Measurements from ENCODE around the gene RASSF7. TPM values are rescaled to one million over a fixed set of nuclear protein-coding genes. Genes with fewer than 3 reads are reported as not detected.

RASSF7 gene
- polyA plus RNA-seq, 1 of the 3 experiments (the other 2 are of a cell fraction): 19.8 TPM

DNA sequence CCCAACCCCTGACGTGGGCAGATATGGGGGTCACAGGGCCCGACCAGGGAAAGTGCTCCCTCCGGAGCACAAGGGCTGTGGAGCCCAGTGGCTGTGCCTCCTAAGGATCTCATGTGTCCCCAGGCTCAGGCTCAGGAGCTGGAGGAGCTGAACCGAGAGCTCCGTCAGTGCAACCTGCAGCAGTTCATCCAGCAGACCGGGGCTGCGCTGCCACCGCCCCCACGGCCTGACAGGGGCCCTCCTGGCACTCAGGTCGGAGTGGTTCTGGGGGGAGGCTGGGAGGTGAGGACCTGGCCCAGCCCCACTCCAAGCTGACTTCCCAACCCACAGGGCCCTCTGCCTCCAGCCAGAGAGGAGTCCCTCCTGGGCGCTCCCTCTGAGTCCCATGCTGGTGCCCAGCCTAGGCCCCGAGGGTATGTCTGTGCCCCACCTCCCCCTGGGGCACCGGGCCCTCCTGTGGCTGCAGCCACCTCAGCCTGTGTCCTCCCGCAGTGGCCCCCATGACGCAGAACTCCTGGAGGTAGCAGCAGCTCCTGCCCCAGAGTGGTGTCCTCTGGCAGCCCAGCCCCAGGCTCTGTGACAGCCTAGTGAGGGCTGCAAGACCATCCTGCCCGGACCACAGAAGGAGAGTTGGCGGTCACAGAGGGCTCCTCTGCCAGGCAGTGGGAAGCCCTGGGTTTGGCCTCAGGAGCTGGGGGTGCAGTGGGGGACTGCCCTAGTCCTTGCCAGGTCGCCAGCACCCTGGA lies 2.5 kb downstream of the RASSF7 start:
- Histone ChIP-seq H3K9me3 (no peaks in the 10 kb centered on the region), H3K27ac (ENCODE audit: low read depth in 2 of 2, low read length in 1 of 2) (no peak overlapping the region), H3K27me3 (ENCODE audit: insufficient read depth) (no peaks in the 10 kb centered on the region), H2AFZ (ENCODE audit: low read depth) (no peak overlapping the region), H3K4me3 (ENCODE audit: low read depth in 2 of 2, low read length in 1 of 2) (no peak overlapping the region), H3F3A (replicated peaks; ENCODE audit: insufficient read depth) (peaks cover 6% of the 10 kb centered on the region), H3K36me3 (replicated peaks in 1 of 2; ENCODE audit: control insufficient read depth in 1 of 2, insufficient read depth in 2 of 2, low read length in 1 of 2) (no peaks in the 10 kb centered on the region), H4K20me1 (ENCODE audit: insufficient read depth) (no peaks in the 10 kb centered on the region), H3K4me1 (ENCODE audit: control insufficient read depth in 1 of 2, insufficient read depth in 2 of 2, low read depth in 1 of 2, low read length in 1 of 2) (peaks cover 4 to 34% of the 10 kb centered on the region in 2 experiments; a peak in 2 of 4 replicates), H3K9ac (no peak overlapping the region), H3K4me2 (no peak overlapping the region), H3K79me2 (ENCODE audit: insufficient read depth) (peaks cover 11% of the 10 kb centered on the region; the same call in 1 of the 2 replicates), H3K9me2 (no peaks in the 10 kb centered on the region)
- ChIA-PET POLR2A (interaction anchor here (0.9 to 1.9 kb wide), 2 partner anchors 12 to 133 kb away, joined by 3 to 14 read pairs; no protein-coding TSS in a partner anchor), CTCF (interaction anchor here (6.8 kb wide), 1 partner anchor 8 kb away, joined by 41 read pairs; no protein-coding TSS in a partner anchor)
- DNase-seq: no peak
- TF ChIP-seq PBX3 (IDR thresholded peaks at IDR 0.05): no peak
- WGBS (ENCODE audit: low lambda C conversion rate): 82% methylated on average over 2 of the region's 18 CpGs

GRCh38 chr11:563812-564578 lies 3.2 kb downstream of the RASSF7 start:
- Histone ChIP-seq H3K27ac (ENCODE audit: low read depth in 2 of 2, low read length in 1 of 2) (no peak overlapping the region), H3K4me3 (ENCODE audit: low read depth in 2 of 2, low read length in 1 of 2) (no peak overlapping the region), H3K9me2 (no peaks in the 10 kb centered on the region), H3K4me2 (no peak overlapping the region), H4K20me1 (ENCODE audit: insufficient read depth) (no peaks in the 10 kb centered on the region), H2AFZ (ENCODE audit: low read depth) (no peak overlapping the region), H3K79me2 (ENCODE audit: insufficient read depth) (peaks cover 11% of the 10 kb centered on the region; the same call in 1 of the 2 replicates), H3K9me3 (no peaks in the 10 kb centered on the region), H3F3A (replicated peaks; ENCODE audit: insufficient read depth) (peaks cover 6% of the 10 kb centered on the region), H3K4me1 (ENCODE audit: control insufficient read depth in 1 of 2, insufficient read depth in 2 of 2, low read depth in 1 of 2, low read length in 1 of 2) (peaks cover 5 to 34% of the 10 kb centered on the region in 2 experiments; a peak in 2 of 4 replicates), H3K9ac (no peak overlapping the region), H3K36me3 (replicated peaks in 1 of 2; ENCODE audit: control insufficient read depth in 1 of 2, insufficient read depth in 2 of 2, low read length in 1 of 2) (no peaks in the 10 kb centered on the region), H3K27me3 (ENCODE audit: insufficient read depth) (no peaks in the 10 kb centered on the region)
- ChIA-PET POLR2A (interaction anchor here (0.7 to 1.9 kb wide), 3 partner anchors 8 to 132 kb away, joined by 3 to 14 read pairs (median 3); no protein-coding TSS in a partner anchor), CTCF (interaction anchor here (6.8 kb wide), 1 partner anchor 8 kb away, joined by 41 read pairs; no protein-coding TSS in a partner anchor)
- WGBS (ENCODE audit: low lambda C conversion rate): 93% methylated on average over 9 of the region's 12 CpGs
- no peak for DNase-seq
- TF ChIP-seq EZH2phosphoT487 (IDR thresholded peaks at IDR 0.05; ENCODE audit: borderline replicate concordance, low read depth): no peak
- TF ChIP-seq, protein P1, sequence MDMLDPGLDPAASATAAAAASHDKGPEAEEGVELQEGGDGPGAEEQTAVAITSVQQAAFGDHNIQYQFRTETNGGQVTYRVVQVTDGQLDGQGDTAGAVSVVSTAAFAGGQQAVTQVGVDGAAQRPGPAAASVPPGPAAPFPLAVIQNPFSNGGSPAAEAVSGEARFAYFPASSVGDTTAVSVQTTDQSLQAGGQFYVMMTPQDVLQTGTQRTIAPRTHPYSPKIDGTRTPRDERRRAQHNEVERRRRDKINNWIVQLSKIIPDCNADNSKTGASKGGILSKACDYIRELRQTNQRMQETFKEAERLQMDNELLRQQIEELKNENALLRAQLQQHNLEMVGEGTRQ (IDR thresholded peaks at IDR 0.05; ENCODE audit: borderline replicate concordance, low read depth, low read length): no peak
- no peak for TF ChIP-seq MEF2A (IDR thresholded peaks at IDR 0.05; ENCODE audit: borderline replicate concordance, low read depth)
- no peak for TF ChIP-seq NRF1 (IDR thresholded peaks at IDR 0.05; ENCODE audit: low read depth, low read length)
- no peak for TF ChIP-seq IRF3 (IDR thresholded peaks at IDR 0.05; ENCODE audit: low read depth, low read length)
- no peak for TF ChIP-seq YY1 (IDR thresholded peaks at IDR 0.05; ENCODE audit: low read depth)
- TF ChIP-seq TEAD4 (IDR thresholded peaks at IDR 0.05; ENCODE audit: borderline replicate concordance, insufficient read depth): no peak
- no peak for TF ChIP-seq TAF1 (IDR thresholded peaks at IDR 0.05; ENCODE audit: borderline replicate concordance, low read depth, low read length)
- TF ChIP-seq SMC3 (IDR thresholded peaks at IDR 0.05; ENCODE audit: low read depth, low read length): no peak
- TF ChIP-seq ZBTB33 (IDR thresholded peaks at IDR 0.05; ENCODE audit: borderline replicate concordance, low read depth): no peak
- TF ChIP-seq CHD2 (IDR thresholded peaks at IDR 0.05; ENCODE audit: low read length, partially characterized antibody): no peak
- no peak for TF ChIP-seq MAX (IDR thresholded peaks at IDR 0.05; ENCODE audit: low read depth)
- no peak for TF ChIP-seq PBX3 (IDR thresholded peaks at IDR 0.05)
- no peak for TF ChIP-seq RXRA (IDR thresholded peaks at IDR 0.05; ENCODE audit: borderline replicate concordance, low read depth)
- no peak for TF ChIP-seq SIN3A (IDR thresholded peaks at IDR 0.05; ENCODE audit: borderline replicate concordance, low read depth, low read length)
- no peak for TF ChIP-seq POLR2AphosphoS5 (IDR thresholded peaks at IDR 0.05; ENCODE audit: low read depth, low read length)
- TF ChIP-seq FOXM1 (IDR thresholded peaks at IDR 0.05; ENCODE audit: low read depth): no peak
